Prostate gland (tissue), 2 donors: ENCODE measurements around the gene LGALS4. TPM values are rescaled to one million over a fixed set of nuclear protein-coding genes. Genes with fewer than 3 reads are reported as not detected.
A peak's percentile ranks its signal among the peaks of the same experiment; 100 is the strongest.

ENCODE experiments used
- DNase-seq: peaks from one replicate; pipeline ENCODE4 v3.0.0-alpha.2; 2019; ENCODE audit warnings: low spot score
- H3K27ac ChIP-seq, 2 donors: fragments of 200-600 bp; sonication (generic); 2 replicates each; pipeline ENCODE4 v1.5.1; 2017 to 2019
- H3K27me3 ChIP-seq: fragments of 200-600 bp; sonication (generic); replicated peaks from 2 replicates; pipeline ENCODE4 v1.5.1; 2019; ENCODE audit not compliant: insufficient read depth
- H3K36me3 ChIP-seq, 2 donors: fragments of 200-600 bp; sonication (generic); 1 replicate in 1 of 2; 2 replicates in 1 of 2; pipeline versions ENCODE4 v1.5.1 to v1.8.1; 2017 to 2019
- H3K4me1 ChIP-seq: fragments of 200-600 bp; sonication (generic); replicated peaks from 2 replicates; pipeline ENCODE4 v1.5.1; 2019
- H3K4me3 ChIP-seq, 2 donors: fragments of 200-600 bp; sonication (generic); 2 replicates each; pipeline ENCODE4 v1.5.1; 2017 to 2019
- H3K9me3 ChIP-seq: fragments of 200-600 bp; sonication (generic); 2 replicates; pipeline ENCODE4 v1.5.1; 2017
- CTCF ChIP-seq, 4 experiments: fragments of 200-600 bp in 2 of 4; fragments of 450-650 bp in 2 of 4; sonication (generic) in 2 of 4; IDR thresholded peaks; 1 replicate in 3 of 4; 2 replicates in 1 of 4; pipeline ENCODE4 v1.5.1; 2016 to 2019; ENCODE audit warnings: antibody characterized with exemption in 4 of 4, mild to moderate bottlenecking in 2 of 4, moderate library complexity in 2 of 4
- POLR2A ChIP-seq: fragments of 450-650 bp; IDR thresholded peaks from one replicate; pipeline ENCODE4 v1.6.1; 2016; ENCODE audit warnings: antibody characterized with exemption, mild to moderate bottlenecking
- POLR2AphosphoS5 ChIP-seq: sonication (generic); formaldehyde crosslinking; IDR thresholded peaks from one replicate; pipeline ENCODE4 v1.6.1; 2017; ENCODE audit warnings: antibody characterized with exemption
- WGBS: methylation state at CpG from one replicate; pipeline ENCODE4 v1.1.5; 2018; 5-methylcytosine and 5-hydroxymethylcytosine counted together
- intact Hi-C: fragments of 100-400 bp; cut with DNase I; formaldehyde crosslinking; loops from one replicate; pipeline ENCODE4 v1.14.2; 2022
- total RNA-seq, 2 donors: library from RNA; depleted of rRNA; stranded (reverse); fragments of >200 nt; gene quantifications; one replicate each; pipeline ENCODE4 v1.1.0, GENCODE V29; 2016

Gene LGALS4
- total RNA-seq, 2 donors from 2014 or later, result 0.91 to 3.7 TPM

GRCh38 chr19:38838986-38839761 lies 26.4 kb upstream of the LGALS4 start:
- Histone ChIP-seq H3K4me3 (no peak overlapping the region), H3K36me3 (peaks cover 28 to 41% of the 10 kb centered on the region in 2 donors), H3K9me3 (no peaks in the 10 kb centered on the region), H3K27ac (peak overlapping the region; percentile 64 to 81), H3K27me3 (no peaks in the 10 kb centered on the region), H3K4me1 (peaks cover 34% of the 10 kb centered on the region)
- TF ChIP-seq CTCF (IDR thresholded peaks at IDR 0.05) (no peak), POLR2AphosphoS5 (no peak), POLR2A (no peak)
- no peak for DNase-seq
- intact Hi-C loops, result loop anchor here (10.0 kb wide), 2 partner anchors 114 to 194 kb away; partner anchors contain the start of gene ACTN4
- WGBS, result 71% methylated on average over 12 of the region's 12 CpGs

GRCh38 chr19:38838208-38838985 lies 25.7 kb upstream of the LGALS4 start:
- Histone ChIP-seq H3K9me3 (no peaks in the 10 kb centered on the region), H3K36me3 (peaks cover 21 to 34% of the 10 kb centered on the region in 2 donors), H3K4me3 (no peak overlapping the region), H3K27ac (peak overlapping the region; percentile 64 to 81), H3K4me1 (peaks cover 34% of the 10 kb centered on the region), H3K27me3 (no peaks in the 10 kb centered on the region)
- TF ChIP-seq POLR2A (no peak), CTCF (IDR thresholded peaks at IDR 0.05) (peak in 2 of 4 experiments; percentile 36 to 37)
- intact Hi-C loops, result loop anchor here (10.0 kb wide), 2 partner anchors 114 to 194 kb away; partner anchors contain the start of gene ACTN4
- WGBS, result 46% methylated on average over 19 of the region's 19 CpGs
- DNase-seq, result no peak

GRCh38 chr19:38837656-38838121 lies 24.9 kb upstream of the LGALS4 start:
- H3K27me3 ChIP-seq, result no peaks in the 10 kb centered on the region
- no peaks in the 10 kb centered on the region for H3K9me3 ChIP-seq
- intact Hi-C loops, result loop anchor here (10.0 kb wide), 2 partner anchors 113 to 193 kb away; partner anchors contain the start of gene ACTN4
- peaks cover 34% of the 10 kb centered on the region for H3K4me1 ChIP-seq
- no peak overlapping the region for H3K4me3 ChIP-seq
- TF ChIP-seq CTCF (IDR thresholded peaks at IDR 0.05) (no peak), POLR2AphosphoS5 (peak; percentile 81), POLR2A (peak; percentile 8)
- peaks cover 14 to 27% of the 10 kb centered on the region in 2 donors for H3K36me3 ChIP-seq
- H3K27ac ChIP-seq, result peak overlapping the region; percentile 64 to 81
- 45% methylated on average over 7 of the region's 7 CpGs for WGBS
- DNase-seq, result peak; percentile 82

GRCh38 chr19:38836983-38837626 lies 24.4 kb upstream of the LGALS4 start:
- TF ChIP-seq POLR2AphosphoS5 (peak; percentile 22), CTCF (IDR thresholded peaks at IDR 0.05) (no peak), POLR2A (no peak)
- DNase-seq, result peak; percentile 53
- 51% methylated on average over 6 of the region's 6 CpGs for WGBS

More at GRCh38 chr19:38836983-38837626, 24.4 kb upstream of the LGALS4 start:
- Histone ChIP-seq H3K27me3 (no peaks in the 10 kb centered on the region), H3K9me3 (no peaks in the 10 kb centered on the region), H3K4me3 (no peak overlapping the region), H3K27ac (peak overlapping the region; percentile 64 to 81), H3K4me1 (peaks cover 34% of the 10 kb centered on the region), H3K36me3 (peaks cover 9 to 21% of the 10 kb centered on the region in 2 donors)
- intact Hi-C loops, result loop anchor here (10.0 kb wide), 2 partner anchors 112 to 192 kb away; partner anchors contain the start of gene ACTN4
